ENCODE results near the gene GOLGA6C. TPM values are rescaled to one million over a fixed set of nuclear protein-coding genes. Genes with fewer than 3 reads are reported as not detected.
"Not testable (repeated sequence)": the region's sequence is repeated elsewhere in the genome, so short reads cannot be mapped to it uniquely, and the experiment has no call there.

GOLGA6C gene
- total RNA-seq, 4 donors from 2014 or later, result not detected

DNA sequence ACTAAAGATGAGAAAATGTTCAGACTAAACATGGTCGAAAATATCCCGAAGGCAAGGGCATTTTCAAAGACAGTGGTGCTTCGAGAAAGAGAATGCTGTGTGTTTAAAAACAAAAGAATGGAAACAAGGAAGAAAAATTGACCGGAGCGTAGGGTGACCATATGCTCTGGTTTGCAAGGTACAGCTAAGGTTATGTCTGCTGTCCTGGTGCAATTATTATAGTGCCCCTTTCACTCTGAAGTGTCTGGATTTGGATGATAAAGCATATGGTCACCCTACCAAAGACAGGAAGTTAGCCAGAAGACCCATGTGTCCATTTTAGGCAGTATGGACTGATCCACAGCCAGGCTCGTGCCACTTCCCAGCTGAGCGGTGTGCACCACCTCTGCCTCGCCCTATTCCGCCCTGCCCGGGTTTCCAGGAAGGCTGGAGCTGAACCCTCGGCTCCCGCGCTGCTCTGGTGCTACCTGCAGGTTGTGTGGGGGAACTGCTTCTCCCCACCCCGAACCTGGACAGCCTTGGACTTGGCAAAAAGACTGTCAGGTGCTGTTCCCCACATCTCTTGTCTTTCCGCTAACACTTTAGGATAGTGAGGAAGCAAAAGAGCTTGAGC, 49.8 kb downstream of the GOLGA6C start:
- Histone ChIP-seq H3K4me1 (no peaks in the 10 kb centered on the region), H3K27me3 (no peaks in the 10 kb centered on the region), H3K27ac (no peak overlapping the region), H3K4me3 (no peak overlapping the region), H3K9me3 (no peaks in the 10 kb centered on the region), H3K36me3 (no peaks in the 10 kb centered on the region)
- TF ChIP-seq POLR2A (IDR thresholded peaks at IDR 0.05), result no peak
- TF ChIP-seq, protein P1, sequence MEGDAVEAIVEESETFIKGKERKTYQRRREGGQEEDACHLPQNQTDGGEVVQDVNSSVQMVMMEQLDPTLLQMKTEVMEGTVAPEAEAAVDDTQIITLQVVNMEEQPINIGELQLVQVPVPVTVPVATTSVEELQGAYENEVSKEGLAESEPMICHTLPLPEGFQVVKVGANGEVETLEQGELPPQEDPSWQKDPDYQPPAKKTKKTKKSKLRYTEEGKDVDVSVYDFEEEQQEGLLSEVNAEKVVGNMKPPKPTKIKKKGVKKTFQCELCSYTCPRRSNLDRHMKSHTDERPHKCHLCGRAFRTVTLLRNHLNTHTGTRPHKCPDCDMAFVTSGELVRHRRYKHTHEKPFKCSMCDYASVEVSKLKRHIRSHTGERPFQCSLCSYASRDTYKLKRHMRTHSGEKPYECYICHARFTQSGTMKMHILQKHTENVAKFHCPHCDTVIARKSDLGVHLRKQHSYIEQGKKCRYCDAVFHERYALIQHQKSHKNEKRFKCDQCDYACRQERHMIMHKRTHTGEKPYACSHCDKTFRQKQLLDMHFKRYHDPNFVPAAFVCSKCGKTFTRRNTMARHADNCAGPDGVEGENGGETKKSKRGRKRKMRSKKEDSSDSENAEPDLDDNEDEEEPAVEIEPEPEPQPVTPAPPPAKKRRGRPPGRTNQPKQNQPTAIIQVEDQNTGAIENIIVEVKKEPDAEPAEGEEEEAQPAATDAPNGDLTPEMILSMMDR (IDR thresholded peaks at IDR 0.05), result peak in 4 of 6 experiments; percentile 26 to 55 (median 48)
- peak in 2 of 3 donors; percentile 65 to 67 for DNase-seq

DNA sequence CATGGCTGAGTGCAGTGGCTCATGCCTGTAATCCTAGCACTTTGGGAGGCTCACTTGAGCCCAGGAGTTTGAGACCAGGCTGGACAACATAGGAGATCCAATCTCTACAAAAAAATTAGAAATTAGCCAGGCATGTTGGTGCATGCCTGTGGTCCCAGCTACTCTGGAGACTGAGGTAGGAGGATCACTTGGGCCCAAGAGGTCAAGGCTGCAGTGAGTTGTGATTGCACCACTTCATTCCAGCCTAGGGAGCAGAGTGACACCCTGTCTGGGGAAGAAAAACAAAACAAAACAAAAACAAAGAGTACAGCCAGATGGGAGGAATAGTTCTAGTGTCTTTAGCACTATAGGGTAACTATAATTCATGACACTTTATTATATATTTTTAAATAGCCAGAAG, 51.6 kb downstream of the GOLGA6C start:
- no peak for TF ChIP-seq POLR2A (IDR thresholded peaks at IDR 0.05)
- TF ChIP-seq, protein P1 (IDR thresholded peaks at IDR 0.05), result no peak
- Histone ChIP-seq H3K27me3 (no peaks in the 10 kb centered on the region), H3K36me3 (no peaks in the 10 kb centered on the region), H3K4me3 (no peak overlapping the region), H3K9me3 (no peaks in the 10 kb centered on the region), H3K27ac (no peak overlapping the region), H3K4me1 (no peaks in the 10 kb centered on the region)
- no peak for DNase-seq

DNA sequence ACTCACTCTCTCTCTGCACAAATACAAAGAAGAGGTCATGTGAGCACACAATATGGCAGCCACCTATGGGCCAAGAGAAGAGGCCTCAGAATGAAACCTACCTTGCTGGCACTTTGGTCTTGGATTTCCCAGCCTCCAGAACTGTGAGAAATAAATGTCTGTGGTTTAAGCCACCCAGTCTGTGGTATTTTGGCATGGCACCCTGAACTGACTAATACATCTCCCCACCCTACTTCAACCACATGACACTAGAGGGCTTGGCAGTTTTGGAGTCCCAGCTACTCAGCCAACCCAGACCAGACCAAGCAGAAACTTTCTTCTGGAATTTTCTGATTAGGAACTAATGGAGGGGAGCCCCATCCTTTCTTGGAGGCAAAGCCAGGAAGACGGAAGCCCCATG, 54.4 kb downstream of the GOLGA6C start:
- H3K27ac ChIP-seq, H3K4me1 ChIP-seq, H3K27me3 ChIP-seq, H3K36me3 ChIP-seq, H3K9me3 ChIP-seq, DNase-seq, H3K4me3 ChIP-seq: not testable (repeated sequence)

DNA sequence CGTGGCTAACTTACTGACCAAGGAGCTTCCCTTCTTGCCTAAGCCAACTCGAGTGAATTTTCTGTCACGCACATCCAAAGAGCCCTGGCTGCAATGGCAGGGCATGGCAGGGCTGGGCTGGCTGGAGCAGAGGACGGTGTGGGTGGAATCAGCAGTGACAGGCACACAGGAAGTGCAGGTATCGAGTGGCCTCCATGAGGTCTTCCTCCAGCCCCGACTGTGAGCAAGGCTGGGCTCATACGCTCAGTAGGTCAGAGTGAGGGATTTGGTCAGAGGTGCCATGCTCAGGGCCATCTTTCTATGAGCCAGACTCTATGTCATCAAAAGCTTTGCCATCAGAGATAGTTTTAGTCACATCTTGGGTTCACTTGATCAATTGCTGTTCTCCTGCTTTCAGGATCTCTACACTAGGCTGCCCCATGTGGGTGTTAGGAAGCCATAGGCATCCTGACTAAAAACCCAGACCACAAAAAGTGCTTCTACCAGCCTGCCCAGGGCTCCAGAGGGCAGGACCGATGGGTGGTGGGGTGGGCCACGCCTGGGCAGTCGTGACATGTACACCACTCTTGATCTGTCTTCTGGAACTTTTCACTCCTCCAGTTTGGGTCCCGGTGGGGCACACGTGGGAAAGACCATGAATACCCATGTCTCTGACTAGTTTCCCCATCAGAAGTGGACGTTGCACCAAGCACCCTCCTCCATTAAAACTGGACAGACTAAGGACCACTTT, 55.1 kb downstream of the GOLGA6C start:
- no peaks in the 10 kb centered on the region for H3K36me3 ChIP-seq
- TF ChIP-seq POLR2A (IDR thresholded peaks at IDR 0.05), result no peak
- TF ChIP-seq, protein P1 (IDR thresholded peaks at IDR 0.05), result no peak
- no peaks in the 10 kb centered on the region for H3K27me3 ChIP-seq
- DNase-seq, result no peak
- H3K4me3 ChIP-seq, result no peak overlapping the region
- H3K4me1 ChIP-seq, result no peaks in the 10 kb centered on the region
- no peaks in the 10 kb centered on the region for H3K9me3 ChIP-seq
- H3K27ac ChIP-seq, result no peak overlapping the region

DNA sequence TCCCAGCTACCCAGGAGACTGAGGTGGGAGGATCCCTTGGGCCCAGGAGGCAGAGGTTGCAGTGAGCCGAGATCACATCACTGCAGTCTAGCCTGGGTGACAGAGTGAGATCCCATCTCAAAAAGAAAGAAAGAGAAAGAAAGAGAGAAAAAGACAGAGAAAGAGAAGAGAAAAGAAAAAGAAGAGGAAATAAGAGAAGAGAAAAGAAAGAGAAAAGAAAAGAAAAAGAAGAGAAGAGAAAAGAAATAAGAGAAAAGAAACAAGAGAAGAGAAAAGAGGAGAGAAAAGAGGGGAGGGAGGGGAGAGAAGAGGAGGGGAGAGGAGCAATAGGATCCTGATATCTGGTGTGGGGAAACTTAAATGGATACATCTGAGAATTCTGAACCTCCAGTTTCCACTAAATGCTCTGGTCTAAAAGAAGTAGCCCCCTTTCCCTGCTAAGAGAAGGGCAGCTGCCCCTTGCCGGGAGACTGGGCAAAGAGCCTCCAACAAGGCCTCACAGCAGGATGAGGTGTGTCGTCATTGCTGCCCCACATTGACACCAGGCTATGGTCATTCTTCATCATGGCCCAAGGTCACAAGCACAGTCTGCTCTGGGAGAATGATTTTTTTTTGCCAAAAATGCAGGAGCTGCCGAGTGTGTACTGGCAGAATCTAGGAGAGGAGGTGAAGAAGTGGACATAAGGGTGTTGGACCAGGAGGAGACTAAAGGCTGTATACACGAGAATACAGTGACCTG, 56.6 kb downstream of the GOLGA6C start:
- H3K27ac ChIP-seq, result no peak overlapping the region
- no peaks in the 10 kb centered on the region for H3K27me3 ChIP-seq
- no peaks in the 10 kb centered on the region for H3K36me3 ChIP-seq
- H3K4me1 ChIP-seq, result no peaks in the 10 kb centered on the region
- TF ChIP-seq, protein P1 (IDR thresholded peaks at IDR 0.05), result no peak
- no peak for TF ChIP-seq POLR2A (IDR thresholded peaks at IDR 0.05)
- DNase-seq, result no peak
- no peak overlapping the region for H3K4me3 ChIP-seq
- H3K9me3 ChIP-seq, result no peaks in the 10 kb centered on the region

DNA sequence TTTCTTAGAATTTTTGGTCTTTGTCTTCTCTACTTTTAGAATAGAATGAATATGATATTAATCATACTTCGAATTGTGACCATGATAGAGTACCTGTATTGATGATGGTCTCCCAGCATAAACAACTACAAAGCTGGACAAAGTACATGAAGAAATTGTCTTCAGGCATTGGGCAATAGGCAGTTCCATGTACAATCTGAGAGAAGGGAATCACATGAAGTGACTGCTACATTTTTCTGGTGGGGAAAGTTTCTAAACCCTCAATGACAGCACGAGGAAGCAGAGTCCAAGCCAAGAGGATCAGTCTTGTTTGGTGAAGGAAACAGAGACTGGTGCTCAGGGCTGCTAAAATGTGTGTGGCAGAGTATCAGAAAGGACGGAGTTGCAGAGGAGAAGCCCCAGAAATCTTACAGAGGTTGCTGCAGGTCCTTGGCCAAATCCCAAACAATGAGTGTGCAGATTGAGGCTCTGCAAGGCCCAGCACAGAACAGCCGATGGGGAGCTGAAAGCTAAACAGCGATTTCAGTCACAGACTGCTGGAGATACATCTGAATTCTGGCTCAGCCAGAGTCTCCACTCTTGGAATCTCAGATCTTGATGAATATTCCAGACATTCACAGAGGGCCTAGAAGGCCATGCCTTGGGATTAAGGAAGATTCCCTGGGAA, 61.2 kb downstream of the GOLGA6C start:
- not testable (repeated sequence) for DNase-seq

More for the DNA sequence above, 61.2 kb downstream of the GOLGA6C start:
- not testable (repeated sequence) for H3K36me3 ChIP-seq, H3K9me3 ChIP-seq, H3K27me3 ChIP-seq, H3K4me3 ChIP-seq, H3K4me1 ChIP-seq, H3K27ac ChIP-seq

Small RNA genes lying within 50 kb of the gene (small RNA-seq; reads per million reads assigned to genes)
- gene AC068338.1, result 0 reads per million in 2 donors
- 0 reads per million in 2 donors for gene RN7SL327P
- 0 reads per million in 2 donors for gene RN7SL489P

Other genes with a start within 250 kb of the GOLGA6C start
- 10 to 100 TPM in 3 of 4 donors, 1 to 10 TPM in 1; 8.4 to 63.5 (median 20.5) TPM for gene PPCDC, start 234.7 kb upstream of the GOLGA6C start, total RNA-seq
- gene C15orf39, start 56.5 kb upstream of the GOLGA6C start, total RNA-seq, result 10 to 100 TPM; 13.1 to 31.9 (median 26.7) TPM
- gene GOLGA6D, start 24.5 kb downstream of the GOLGA6C start, total RNA-seq, result not detected
- gene COMMD4, start 77.7 kb downstream of the GOLGA6C start, total RNA-seq, result 100 to 1,000 TPM in 1 of 4 donors, 10 to 100 TPM in 3; 54.2 to 107 (median 68.0) TPM
- gene NEIL1, start 88.7 kb downstream of the GOLGA6C start, total RNA-seq, result 100 to 1,000 TPM in 3 of 4 donors, 10 to 100 TPM in 1; 63.7 to 173 (median 112) TPM
- 100 to 1,000 TPM; 268 to 777 (median 649) TPM for gene MAN2C1, start 110.3 kb downstream of the GOLGA6C start, total RNA-seq
- gene SIN3A, start 193.4 kb downstream of the GOLGA6C start, total RNA-seq, result 10 to 100 TPM; 31.5 to 53.6 (median 35.2) TPM

Measured in Peyer's patch (tissue), 4 donors.